KMS-11 (cell line): ENCODE results near the gene OR56A3.

ENCODE experiments used
- H2AFZ ChIP-seq: fragments of 200-600 bp; sonication (generic); 2 replicates; pipeline ENCODE4 v1.6.1; 2016; ENCODE audit warnings: antibody characterized with exemption, mixed run types, low read depth
- H3K27ac ChIP-seq: fragments of 200-600 bp; sonication (generic); 2 replicates; pipeline ENCODE4 v1.6.1; 2016; ENCODE audit warnings: mild to moderate bottlenecking, mixed run types
- H3K27me3 ChIP-seq: fragments of 200-600 bp; sonication (generic); 2 replicates; pipeline ENCODE4 v1.6.1; 2017; ENCODE audit warnings: mild to moderate bottlenecking, low read depth, mixed run types, moderate library complexity; ENCODE audit not compliant: insufficient read depth
- H3K36me3 ChIP-seq: fragments of 200-600 bp; sonication (generic); 2 replicates; pipeline ENCODE4 v1.6.1; 2017; ENCODE audit warnings: mild to moderate bottlenecking, mixed run types; ENCODE audit not compliant: insufficient read depth
- H3K4me1 ChIP-seq: fragments of 200-600 bp; sonication (generic); 2 replicates; pipeline ENCODE4 v1.6.1; 2016; ENCODE audit warnings: mild to moderate bottlenecking, low read depth, mixed run types; ENCODE audit not compliant: poor library complexity, severe bottlenecking
- H3K4me2 ChIP-seq: fragments of 200-600 bp; sonication (generic); 2 replicates; pipeline ENCODE4 v1.7.0; 2016; ENCODE audit warnings: mild to moderate bottlenecking, mixed run types
- H3K4me3 ChIP-seq: fragments of 200-600 bp; sonication (generic); IDR thresholded peaks from 2 replicates; pipeline ENCODE4 v1.6.1; 2017; ENCODE audit warnings: low read depth, low read length, mixed read lengths; ENCODE audit not compliant: insufficient read depth
- H3K79me2 ChIP-seq: fragments of 200-600 bp; sonication (generic); 2 replicates; pipeline ENCODE4 v1.6.1; 2016; ENCODE audit warnings: low read depth, mixed run types; ENCODE audit not compliant: insufficient read depth
- H3K9ac ChIP-seq: fragments of 200-600 bp; sonication (generic); 2 replicates; pipeline ENCODE4 v1.6.1; 2016; ENCODE audit warnings: mild to moderate bottlenecking, mixed run types
- H4K20me1 ChIP-seq: fragments of 200-600 bp; sonication (generic); 2 replicates; pipeline ENCODE4 v1.6.1; 2016; ENCODE audit warnings: mild to moderate bottlenecking, mixed run types; ENCODE audit not compliant: insufficient read depth
- TF ChIP-seq, protein P1 (sequence below): fragments of 200-600 bp; sonication (generic); conservative IDR thresholded peaks from 2 replicates; pipeline ENCODE4 v1.6.1; 2017; ENCODE audit warnings: low read depth, mild to moderate bottlenecking, antibody characterized with exemption, low read length, moderate library complexity, mixed read lengths

OR56A3 gene, protein sequence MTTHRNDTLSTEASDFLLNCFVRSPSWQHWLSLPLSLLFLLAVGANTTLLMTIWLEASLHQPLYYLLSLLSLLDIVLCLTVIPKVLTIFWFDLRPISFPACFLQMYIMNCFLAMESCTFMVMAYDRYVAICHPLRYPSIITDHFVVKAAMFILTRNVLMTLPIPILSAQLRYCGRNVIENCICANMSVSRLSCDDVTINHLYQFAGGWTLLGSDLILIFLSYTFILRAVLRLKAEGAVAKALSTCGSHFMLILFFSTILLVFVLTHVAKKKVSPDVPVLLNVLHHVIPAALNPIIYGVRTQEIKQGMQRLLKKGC

GRCh38 chr11:5941951-5942350 is at the start of gene OR56A3:
OR56A3 (plus strand) TSS chr11:5942251; CDS start chr11:5947347, 5,096 bp downstream.
- H3K36me3 ChIP-seq = no peaks in the 10 kb centered on the region
- H3K4me2 ChIP-seq = no peak within 1 kb of the TSS
- no peak within 1 kb of the TSS for H2AFZ ChIP-seq
- TF ChIP-seq, protein P1, sequence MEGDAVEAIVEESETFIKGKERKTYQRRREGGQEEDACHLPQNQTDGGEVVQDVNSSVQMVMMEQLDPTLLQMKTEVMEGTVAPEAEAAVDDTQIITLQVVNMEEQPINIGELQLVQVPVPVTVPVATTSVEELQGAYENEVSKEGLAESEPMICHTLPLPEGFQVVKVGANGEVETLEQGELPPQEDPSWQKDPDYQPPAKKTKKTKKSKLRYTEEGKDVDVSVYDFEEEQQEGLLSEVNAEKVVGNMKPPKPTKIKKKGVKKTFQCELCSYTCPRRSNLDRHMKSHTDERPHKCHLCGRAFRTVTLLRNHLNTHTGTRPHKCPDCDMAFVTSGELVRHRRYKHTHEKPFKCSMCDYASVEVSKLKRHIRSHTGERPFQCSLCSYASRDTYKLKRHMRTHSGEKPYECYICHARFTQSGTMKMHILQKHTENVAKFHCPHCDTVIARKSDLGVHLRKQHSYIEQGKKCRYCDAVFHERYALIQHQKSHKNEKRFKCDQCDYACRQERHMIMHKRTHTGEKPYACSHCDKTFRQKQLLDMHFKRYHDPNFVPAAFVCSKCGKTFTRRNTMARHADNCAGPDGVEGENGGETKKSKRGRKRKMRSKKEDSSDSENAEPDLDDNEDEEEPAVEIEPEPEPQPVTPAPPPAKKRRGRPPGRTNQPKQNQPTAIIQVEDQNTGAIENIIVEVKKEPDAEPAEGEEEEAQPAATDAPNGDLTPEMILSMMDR = no peak
- no peak within 1 kb of the TSS for H3K9ac ChIP-seq
- H3K4me3 ChIP-seq = no peak within 1 kb of the TSS
- H3K4me1 ChIP-seq = no peaks in the 10 kb centered on the region
- no peaks in the 10 kb centered on the region for H3K27me3 ChIP-seq
- H3K27ac ChIP-seq = no peak within 1 kb of the TSS
- no peaks in the 10 kb centered on the region for H4K20me1 ChIP-seq
- H3K79me2 ChIP-seq = no peaks in the 10 kb centered on the region

- Histone ChIP-seq H3K36me3 (no peaks in the 10 kb centered on the region), H3K4me2 (no peak within 1 kb of the TSS), H3K27ac (no peak within 1 kb of the TSS), H3K4me3 (no peak within 1 kb of the TSS), H3K9ac (no peak within 1 kb of the TSS), H3K79me2 (no peaks in the 10 kb centered on the region), H3K4me1 (no peaks in the 10 kb centered on the region), H3K27me3 (no peaks in the 10 kb centered on the region), H2AFZ (no peak within 1 kb of the TSS), H4K20me1 (no peaks in the 10 kb centered on the region)
- TF ChIP-seq, protein P1 = no peak
Measured at GRCh38 chr11:5892908-5893307, 49.1 kb upstream of the OR56A3 start, which contains the start of gene OR52E5. OR52E5 (plus strand) TSS chr11:5893208; CDS start chr11:5900777, 7,569 bp downstream.

DNA sequence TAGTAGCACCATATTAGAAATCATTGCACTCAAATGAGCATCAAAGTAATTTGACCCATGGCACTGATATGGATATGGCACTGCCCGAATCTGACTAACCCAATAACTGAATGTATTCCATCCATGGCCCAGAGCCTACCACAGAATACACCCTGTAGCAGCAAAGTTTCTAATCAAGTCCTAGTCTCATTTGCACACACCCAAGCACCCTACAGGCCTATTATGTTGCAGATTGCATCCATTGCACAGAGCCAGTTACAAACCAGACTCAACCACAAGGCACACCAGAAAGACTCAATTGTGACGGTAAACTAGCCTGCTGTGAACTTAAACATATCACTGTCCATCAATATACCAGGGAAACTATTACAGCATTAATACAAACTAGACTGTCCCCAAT is 42.5 kb upstream of the OR56A3 start:
- H3K27me3 ChIP-seq = no peaks in the 10 kb centered on the region
- H3K9ac ChIP-seq = no peak overlapping the region
- H3K36me3 ChIP-seq = no peaks in the 10 kb centered on the region
- H3K79me2 ChIP-seq = no peaks in the 10 kb centered on the region
- no peaks in the 10 kb centered on the region for H4K20me1 ChIP-seq
- no peak overlapping the region for H2AFZ ChIP-seq
- no peaks in the 10 kb centered on the region for H3K4me1 ChIP-seq
- H3K4me3 ChIP-seq = no peak overlapping the region
- no peak overlapping the region for H3K27ac ChIP-seq
- TF ChIP-seq, protein P1 = no peak
- no peak overlapping the region for H3K4me2 ChIP-seq

- H4K20me1 ChIP-seq = no peaks in the 10 kb centered on the region
- no peak overlapping the region for H3K9ac ChIP-seq
- H3K4me2 ChIP-seq = no peak overlapping the region
- H3K4me3 ChIP-seq = no peak overlapping the region
- H3K27me3 ChIP-seq = no peaks in the 10 kb centered on the region
- H3K27ac ChIP-seq = no peak overlapping the region
- no peaks in the 10 kb centered on the region for H3K79me2 ChIP-seq
- no peaks in the 10 kb centered on the region for H3K4me1 ChIP-seq
- H2AFZ ChIP-seq = no peak overlapping the region
- TF ChIP-seq, protein P1 = no peak
- no peaks in the 10 kb centered on the region for H3K36me3 ChIP-seq
Measured at GRCh38 chr11:5910540-5910939, 31.5 kb upstream of the OR56A3 start.
